ENCODE data around the gene TTC13.

DNA sequence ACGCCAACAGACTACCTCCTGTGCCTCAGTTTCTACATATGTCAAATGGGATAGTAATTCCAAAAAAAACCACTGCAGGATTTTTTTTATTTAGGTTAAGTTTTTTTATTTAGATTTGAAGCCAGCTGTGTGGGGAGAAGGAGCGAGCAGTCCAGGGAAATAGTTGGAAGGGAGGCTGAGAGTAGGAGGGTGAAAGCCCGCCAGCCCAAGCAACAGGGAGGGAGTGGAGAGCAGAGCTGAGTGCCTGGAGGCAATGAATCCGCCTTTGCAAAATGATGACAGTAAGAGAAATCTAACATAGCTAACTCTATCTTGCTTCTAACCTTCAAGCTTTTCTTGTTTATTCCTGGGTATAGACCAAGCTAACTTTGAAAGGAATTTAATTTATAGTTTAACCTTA is 94.7 kb downstream of the TTC13 start:
- no peak for TF ChIP-seq ATF1 (CRISPR knock-in tag; IDR thresholded peaks at IDR 0.05)
- TF ChIP-seq, protein P1, sequence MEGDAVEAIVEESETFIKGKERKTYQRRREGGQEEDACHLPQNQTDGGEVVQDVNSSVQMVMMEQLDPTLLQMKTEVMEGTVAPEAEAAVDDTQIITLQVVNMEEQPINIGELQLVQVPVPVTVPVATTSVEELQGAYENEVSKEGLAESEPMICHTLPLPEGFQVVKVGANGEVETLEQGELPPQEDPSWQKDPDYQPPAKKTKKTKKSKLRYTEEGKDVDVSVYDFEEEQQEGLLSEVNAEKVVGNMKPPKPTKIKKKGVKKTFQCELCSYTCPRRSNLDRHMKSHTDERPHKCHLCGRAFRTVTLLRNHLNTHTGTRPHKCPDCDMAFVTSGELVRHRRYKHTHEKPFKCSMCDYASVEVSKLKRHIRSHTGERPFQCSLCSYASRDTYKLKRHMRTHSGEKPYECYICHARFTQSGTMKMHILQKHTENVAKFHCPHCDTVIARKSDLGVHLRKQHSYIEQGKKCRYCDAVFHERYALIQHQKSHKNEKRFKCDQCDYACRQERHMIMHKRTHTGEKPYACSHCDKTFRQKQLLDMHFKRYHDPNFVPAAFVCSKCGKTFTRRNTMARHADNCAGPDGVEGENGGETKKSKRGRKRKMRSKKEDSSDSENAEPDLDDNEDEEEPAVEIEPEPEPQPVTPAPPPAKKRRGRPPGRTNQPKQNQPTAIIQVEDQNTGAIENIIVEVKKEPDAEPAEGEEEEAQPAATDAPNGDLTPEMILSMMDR (IDR thresholded peaks at IDR 0.05), result no peak
- TF ChIP-seq CBFB (CRISPR knock-in tag; IDR thresholded peaks at IDR 0.05; ENCODE audit: low read depth), result no peak
- TF ChIP-seq USF1 (CRISPR knock-in tag; IDR thresholded peaks at IDR 0.05), result no peak
- TF ChIP-seq ATF3 (CRISPR knock-in tag; conservative IDR thresholded peaks at IDR 0.05), result no peak
- TF ChIP-seq CREB1 (CRISPR knock-in tag; IDR thresholded peaks at IDR 0.05), result no peak
- TF ChIP-seq ELF4 (CRISPR knock-in tag; IDR thresholded peaks at IDR 0.05; ENCODE audit: low read depth), result no peak
- no peak for TF ChIP-seq SP1 (CRISPR knock-in tag; conservative IDR thresholded peaks at IDR 0.05)
